RCC 7860 (cell line): ENCODE measurements around the gene ULK3.
A peak's percentile ranks its signal among the peaks of the same experiment; 100 is the strongest.

Source experiments
- DNase-seq: peaks from one replicate; pipeline ENCODE4 v3.0.0-alpha.2; 2015; ENCODE audit warnings: low spot score
- FAIRE-seq: peaks from 2 replicates; lab custom pipeline; 2012; peaks lifted over from hg19 to GRCh38; lab: Jason Lieb, UNC

The ULK3 gene

GRCh38 chr15:74787251-74788041, 55.5 kb downstream of the ULK3 start:
- no peak for FAIRE-seq
- DNase-seq, result peak; percentile 73

GRCh38 chr15:74786551-74787165, 56.3 kb downstream of the ULK3 start:
- DNase-seq, result no peak
- no peak for FAIRE-seq
